Forelimb muscle (tissue), 1 donor: Measurements from ENCODE around the gene OR10R2. TPM values are rescaled to one million over a fixed set of nuclear protein-coding genes. Genes with fewer than 3 reads are reported as not detected.

Experiments
- DNase-seq: peaks from one replicate; pipeline ENCODE4 v3.0.0-alpha.2; 2013; ENCODE audit warnings: low read depth
- polyA plus RNA-seq: library from polyadenylated mRNA; unstranded; fragments of 120-200 nt; gene quantifications from one replicate; pipeline ENCODE4 v1.2.1, GENCODE V29; 2013; ENCODE audit not compliant: insufficient read length

Gene OR10R2
- polyA plus RNA-seq, 1 donor: not detected

DNA sequence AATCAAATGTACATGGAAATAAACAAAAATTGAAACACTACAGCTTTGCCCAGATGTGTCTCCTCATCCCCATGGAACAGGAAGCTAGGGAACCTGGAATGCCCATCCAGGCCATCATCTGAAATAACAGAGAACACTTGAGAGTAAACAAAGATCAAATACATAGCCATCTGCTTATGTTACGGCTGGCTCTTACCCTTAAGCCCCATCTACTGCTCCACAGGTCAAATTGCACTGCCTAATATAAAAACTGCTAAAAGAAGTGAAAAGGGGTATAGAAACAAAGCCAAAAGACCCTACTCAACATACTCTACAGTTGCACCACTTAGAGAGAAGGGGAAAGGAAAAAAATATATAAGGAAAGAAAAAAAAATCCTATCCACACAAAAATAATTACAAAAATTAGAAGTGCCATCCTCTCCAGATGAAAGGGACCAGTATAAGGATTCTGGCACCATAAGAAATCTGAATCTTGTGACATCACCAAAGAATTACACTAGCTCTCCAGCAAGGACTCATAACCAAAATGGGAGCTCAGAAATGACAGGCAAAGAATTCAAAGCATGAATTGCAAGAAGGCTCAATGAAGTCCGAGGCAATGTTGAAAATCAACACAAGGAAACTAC is 55.3 kb downstream of the OR10R2 start:
- DNase-seq: no peak

Other genes starting within 250 kb of the OR10R2 start
- gene CD1A, start 217.8 kb upstream of the OR10R2 start, polyA plus RNA-seq: not detected
- gene CD1C, start 182.3 kb upstream of the OR10R2 start, polyA plus RNA-seq: 1.4 TPM
- gene CD1B, start 140.7 kb upstream of the OR10R2 start, polyA plus RNA-seq: not detected
- gene CD1E, start 118.3 kb upstream of the OR10R2 start, polyA plus RNA-seq: 0.35 TPM
- gene OR10T2, start 72.8 kb upstream of the OR10R2 start, polyA plus RNA-seq: not detected
- gene OR10K2, start 46.0 kb upstream of the OR10R2 start, polyA plus RNA-seq: not detected
- 0.04 TPM for gene OR10K1, start 10.4 kb upstream of the OR10R2 start, polyA plus RNA-seq
- gene OR6Y1, start 82.2 kb downstream of the OR10R2 start, polyA plus RNA-seq: not detected
- not detected for gene OR6P1, start 98.4 kb downstream of the OR10R2 start, polyA plus RNA-seq
- not detected for gene OR10X1, start 107.7 kb downstream of the OR10R2 start, polyA plus RNA-seq
- gene OR10Z1, start 133.0 kb downstream of the OR10R2 start, polyA plus RNA-seq: 0.13 TPM
- 3.2 TPM for gene SPTA1, start 214.5 kb downstream of the OR10R2 start, polyA plus RNA-seq
- gene OR6K2, start 228.4 kb downstream of the OR10R2 start, polyA plus RNA-seq: not detected
- gene OR6K3, start 248.5 kb downstream of the OR10R2 start, polyA plus RNA-seq: not detected